Frontal cortex (tissue), 4 donors: ENCODE measurements around the gene NECTIN1. TPM values are rescaled to one million over a fixed set of nuclear protein-coding genes. Genes with fewer than 3 reads are reported as not detected.
A peak's percentile ranks its signal among the peaks of the same experiment; 100 is the strongest.

ENCODE experiments used
- DNase-seq, 2 donors: peaks; one replicate each; pipeline ENCODE4 v3.0.0; 2012; ENCODE audit warnings: low spot score in 2 of 2
- FAIRE-seq: peaks from 2 replicates; lab custom pipeline; 2012; peaks lifted over from hg19 to GRCh38; lab: Jason Lieb, UNC
- total RNA-seq: library from RNA; depleted of rRNA; stranded (reverse); fragments of >200 nt; gene quantifications from one replicate; pipeline ENCODE4 v1.2.3, GENCODE V29; 2014
- donor health status: control.
- donor health status: control.
- donor health status: control.

NECTIN1 gene
- total RNA-seq, 1 donor from 2014 or later: 10.2 TPM

- FAIRE-seq (no peak), DNase-seq (no peak)
Observed at GRCh38 chr11:119756169-119756865, 27.3 kb upstream of the NECTIN1 start.

- no peak for FAIRE-seq
- no peak for DNase-seq
Observed at GRCh38 chr11:119755356-119756071, 26.5 kb upstream of the NECTIN1 start.

DNA sequence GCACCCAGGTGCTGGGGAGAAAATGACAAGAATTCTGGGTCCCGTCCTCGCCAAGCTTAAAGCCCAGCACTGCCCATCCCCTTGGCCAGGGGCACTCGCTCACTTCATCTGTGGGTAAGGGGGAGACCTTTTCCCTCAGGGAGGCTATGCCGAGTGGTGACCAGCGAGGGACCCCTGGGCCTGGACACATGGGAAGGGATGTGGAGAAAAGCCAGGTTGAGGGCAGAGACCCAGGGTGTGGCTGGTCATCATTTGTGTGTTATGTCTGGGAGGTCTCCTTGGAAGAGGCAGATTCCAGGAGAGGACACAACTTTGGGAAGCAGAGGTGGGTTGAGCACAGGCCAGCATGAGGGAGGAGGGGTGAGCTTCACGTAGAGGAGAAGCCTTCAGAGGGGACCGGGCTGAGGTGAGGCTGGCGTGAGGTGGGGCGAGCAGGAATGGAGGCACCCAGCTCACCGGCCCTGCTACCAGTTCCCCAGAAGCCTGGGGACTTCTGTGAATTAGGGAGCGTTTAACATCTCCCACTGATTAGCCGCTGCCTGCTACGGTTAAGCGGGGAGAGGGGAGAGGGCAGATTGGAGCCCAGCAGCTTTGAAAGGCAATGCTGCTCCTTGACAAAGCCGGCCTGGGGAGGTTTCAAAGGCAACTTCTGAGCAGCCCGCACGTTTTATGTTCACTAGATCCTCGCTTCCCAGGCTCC lies 25.8 kb upstream of the NECTIN1 start:
- no peak for DNase-seq
- no peak for FAIRE-seq

DNA sequence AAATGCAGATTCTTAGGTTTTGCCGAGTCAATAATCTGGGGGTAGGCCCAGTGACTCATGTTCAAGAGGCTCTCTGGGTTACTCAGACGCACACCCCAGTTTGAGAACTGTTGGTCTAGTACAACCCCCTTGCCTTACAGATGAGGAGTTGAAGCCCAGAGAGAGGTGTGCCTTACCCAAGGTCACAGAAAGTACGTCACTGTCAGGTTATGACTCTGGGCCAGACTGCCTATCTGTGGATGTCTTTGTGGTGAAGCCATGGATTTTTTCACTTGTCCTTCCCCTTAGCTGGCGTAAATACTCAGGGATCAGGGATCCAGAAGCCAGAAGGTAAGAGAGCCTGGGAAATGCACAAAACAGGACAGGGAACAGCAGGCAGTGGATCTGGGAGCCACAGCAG lies 25.2 kb upstream of the NECTIN1 start:
- FAIRE-seq (no peak), DNase-seq (no peak)

DNA sequence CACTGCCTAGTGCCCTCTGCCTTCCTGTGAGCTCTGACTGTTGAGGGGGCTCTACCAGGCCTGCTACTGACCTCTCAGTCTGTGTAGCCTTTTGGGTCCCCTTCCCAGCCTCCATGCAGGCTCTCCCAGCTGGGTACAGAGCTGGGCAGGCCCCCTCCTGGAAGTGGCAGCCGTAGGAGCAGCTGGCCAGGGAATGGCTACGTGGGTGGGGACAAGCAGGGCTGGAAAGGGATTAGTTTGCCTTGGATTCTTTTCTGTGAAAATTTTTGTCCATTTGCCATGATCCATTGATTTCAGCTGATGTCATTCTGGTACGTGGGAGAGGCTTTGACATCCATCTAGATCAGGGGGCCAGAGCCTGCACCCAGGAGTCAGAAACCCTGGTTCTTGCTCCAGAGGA lies 23.9 kb upstream of the NECTIN1 start:
- DNase-seq: no peak
- FAIRE-seq: no peak

- DNase-seq (no peak), FAIRE-seq (no peak)
Observed at GRCh38 chr11:119752345-119752871, 23.4 kb upstream of the NECTIN1 start.

- FAIRE-seq (no peak), DNase-seq (no peak)
Observed at GRCh38 chr11:119750056-119750455, 21.1 kb upstream of the NECTIN1 start.

- DNase-seq (no peak), FAIRE-seq (no peak)
Observed at GRCh38 chr11:119749006-119749565, 20.1 kb upstream of the NECTIN1 start.

DNA sequence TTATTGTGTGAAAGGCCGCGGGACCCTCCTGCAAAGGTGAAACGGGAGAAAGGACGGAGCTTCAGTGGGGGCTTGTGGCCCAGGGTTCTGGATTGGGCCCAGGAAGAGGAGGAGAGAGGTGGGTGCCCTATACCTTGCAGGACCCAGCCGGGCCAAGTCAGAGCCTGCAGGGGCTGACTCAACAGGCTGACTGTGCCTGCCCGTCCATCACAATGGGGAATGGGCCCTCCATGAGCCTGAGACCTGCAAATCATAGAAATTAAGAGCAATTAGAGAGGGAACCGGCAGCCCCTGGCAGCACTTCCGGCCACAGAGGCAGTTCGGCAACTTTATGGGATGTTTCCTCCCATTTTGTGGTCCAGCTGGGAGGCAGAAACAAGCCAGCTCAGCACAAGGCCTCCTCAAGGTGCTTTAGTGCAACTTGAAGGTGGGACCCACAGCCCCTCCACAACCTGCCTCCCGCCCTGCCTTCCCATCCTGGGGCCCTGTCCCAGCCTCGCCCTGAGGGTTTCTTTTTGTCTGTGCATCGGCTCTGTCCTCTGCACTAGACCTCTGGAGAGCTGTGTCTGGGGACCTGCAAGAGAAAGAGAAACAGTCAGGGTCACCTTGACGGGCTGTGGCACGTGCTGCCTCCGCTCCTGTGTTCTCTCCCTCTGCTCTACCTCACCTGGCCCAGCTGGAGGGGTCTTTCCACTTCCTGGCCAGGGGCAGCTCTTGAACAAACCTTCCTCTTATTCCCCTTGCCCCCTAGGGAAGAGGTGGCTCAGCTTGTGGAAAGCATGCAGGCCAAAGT lies 19.1 kb upstream of the NECTIN1 start:
- DNase-seq (no peak), FAIRE-seq (no peak)

- FAIRE-seq: no peak
- DNase-seq: no peak
Observed at GRCh38 chr11:119745776-119746535, 17.0 kb upstream of the NECTIN1 start.

DNA sequence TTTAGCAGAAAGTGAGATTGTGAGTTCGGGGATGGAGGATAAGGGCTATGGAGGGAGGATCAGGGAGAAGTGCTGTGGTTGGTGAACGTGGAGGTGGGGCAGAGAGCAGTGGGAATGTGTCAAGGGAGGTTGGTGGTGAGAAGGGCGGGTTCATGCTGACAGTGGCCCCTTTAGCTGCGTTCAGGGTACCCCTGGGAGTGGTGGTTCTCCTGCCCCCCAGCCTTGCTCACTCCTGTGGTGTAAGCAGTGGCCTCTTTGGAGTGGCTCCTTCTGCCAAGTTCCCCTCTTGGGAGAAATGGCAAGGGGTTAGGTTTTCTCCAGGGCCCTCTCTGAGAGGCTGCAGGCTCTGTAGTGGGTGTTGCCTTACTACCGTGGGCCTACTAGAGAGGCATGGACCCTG lies 16.1 kb upstream of the NECTIN1 start:
- DNase-seq (no peak), FAIRE-seq (no peak)

GRCh38 chr11:119744577-119744976 lies 15.6 kb upstream of the NECTIN1 start:
- DNase-seq: no peak
- FAIRE-seq: no peak

- FAIRE-seq: no peak
- no peak for DNase-seq
Observed at GRCh38 chr11:119743006-119743405, 14.0 kb upstream of the NECTIN1 start.

DNA sequence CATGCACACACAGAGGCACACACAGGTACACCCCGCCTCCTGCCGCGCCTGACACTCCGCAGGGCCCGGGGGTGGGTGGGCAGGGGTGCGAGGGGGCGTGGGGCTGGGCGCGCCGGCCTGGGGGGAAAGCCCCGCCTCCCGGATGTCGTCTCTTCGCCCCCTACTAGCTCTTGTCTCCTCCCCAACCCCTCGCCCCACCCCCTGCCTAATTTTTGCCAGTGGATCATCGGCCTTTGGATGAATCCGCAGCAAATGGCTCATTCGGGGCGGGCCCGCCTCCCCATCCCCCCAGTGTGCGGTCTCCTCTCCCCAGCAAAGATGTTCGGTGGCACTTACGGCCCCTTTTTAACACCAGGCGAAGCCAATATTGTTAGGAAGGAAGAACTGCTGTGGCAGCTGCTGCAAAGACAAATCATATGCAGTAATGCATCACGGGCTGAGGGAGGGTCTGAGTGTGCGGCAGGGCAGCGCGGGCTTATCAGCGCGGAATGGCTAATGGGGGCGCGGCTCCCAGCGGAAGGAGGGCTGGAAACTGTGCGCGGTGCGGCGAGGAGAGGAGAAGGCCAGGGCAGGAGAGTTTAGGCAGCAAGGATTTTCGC lies 13.4 kb upstream of the NECTIN1 start:
- FAIRE-seq (no peak), DNase-seq (peak in 1 of 2 donors; percentile 59)

- FAIRE-seq: no peak
- peak; percentile 72 to 81 for DNase-seq
Observed at GRCh38 chr11:119741369-119742262, 12.6 kb upstream of the NECTIN1 start.

- no peak for FAIRE-seq
- DNase-seq: no peak
Observed at GRCh38 chr11:119739975-119740374, 11.0 kb upstream of the NECTIN1 start.

DNA sequence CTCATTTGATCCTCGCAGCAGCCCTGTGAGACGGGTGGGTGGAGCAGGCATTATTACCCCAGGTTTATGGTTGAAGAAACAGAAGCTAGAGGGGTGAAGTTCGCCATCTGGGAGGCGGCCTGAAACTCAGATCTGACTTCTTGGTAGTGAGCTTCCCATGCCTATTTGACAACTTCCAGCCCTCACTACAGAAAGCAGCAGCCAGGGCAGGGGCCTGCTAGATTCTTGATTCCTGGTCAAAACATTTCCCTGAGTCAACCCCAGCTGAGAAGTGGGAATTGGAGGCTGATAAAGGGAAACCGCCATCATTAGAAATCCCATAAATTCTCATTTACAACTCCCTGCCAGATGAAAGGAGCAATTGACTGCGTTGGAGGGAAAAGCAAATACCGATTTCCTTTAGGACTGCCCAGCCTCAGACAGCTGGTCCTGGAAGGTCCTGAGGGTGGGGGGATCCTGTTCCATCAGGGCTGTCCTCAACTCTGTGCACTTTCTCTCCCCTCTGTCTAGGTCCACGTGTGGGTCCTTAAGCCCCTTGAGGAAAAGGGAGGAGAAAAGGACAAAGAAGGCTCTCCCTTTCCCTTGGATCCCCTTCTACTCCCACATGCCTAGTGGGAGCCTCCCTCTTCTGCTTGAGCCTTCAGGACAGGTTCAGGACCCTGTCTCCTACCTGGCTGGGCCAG lies 10.2 kb upstream of the NECTIN1 start:
- no peak for DNase-seq
- no peak for FAIRE-seq
